HG03135 (cell line): ENCODE data around the gene MSLN.

Source experiments
- ATAC-seq: cut with Tn5 transposase; IDR thresholded peaks from one replicate; pipeline ENCODE4 v1.9.1; 2021; ENCODE audit warnings: mild to moderate bottlenecking, moderate library complexity; ENCODE audit not compliant: unreplicated experiment

Gene MSLN

GRCh38 chr16:722835-723633 lies 37.5 kb upstream of the MSLN start:
- ATAC-seq, result no peak

- ATAC-seq, result no peak
Observed at GRCh38 chr16:723695-724094, 36.8 kb upstream of the MSLN start.

- ATAC-seq, result no peak
Observed at GRCh38 chr16:724188-725040, 36.1 kb upstream of the MSLN start.

- ATAC-seq, result no peak
Observed at GRCh38 chr16:725041-725376, 35.5 kb upstream of the MSLN start.

GRCh38 chr16:725463-726187 lies 34.9 kb upstream of the MSLN start:
- ATAC-seq, result no peak

- no peak for ATAC-seq
Observed at GRCh38 chr16:726188-726437, 34.4 kb upstream of the MSLN start.

DNA sequence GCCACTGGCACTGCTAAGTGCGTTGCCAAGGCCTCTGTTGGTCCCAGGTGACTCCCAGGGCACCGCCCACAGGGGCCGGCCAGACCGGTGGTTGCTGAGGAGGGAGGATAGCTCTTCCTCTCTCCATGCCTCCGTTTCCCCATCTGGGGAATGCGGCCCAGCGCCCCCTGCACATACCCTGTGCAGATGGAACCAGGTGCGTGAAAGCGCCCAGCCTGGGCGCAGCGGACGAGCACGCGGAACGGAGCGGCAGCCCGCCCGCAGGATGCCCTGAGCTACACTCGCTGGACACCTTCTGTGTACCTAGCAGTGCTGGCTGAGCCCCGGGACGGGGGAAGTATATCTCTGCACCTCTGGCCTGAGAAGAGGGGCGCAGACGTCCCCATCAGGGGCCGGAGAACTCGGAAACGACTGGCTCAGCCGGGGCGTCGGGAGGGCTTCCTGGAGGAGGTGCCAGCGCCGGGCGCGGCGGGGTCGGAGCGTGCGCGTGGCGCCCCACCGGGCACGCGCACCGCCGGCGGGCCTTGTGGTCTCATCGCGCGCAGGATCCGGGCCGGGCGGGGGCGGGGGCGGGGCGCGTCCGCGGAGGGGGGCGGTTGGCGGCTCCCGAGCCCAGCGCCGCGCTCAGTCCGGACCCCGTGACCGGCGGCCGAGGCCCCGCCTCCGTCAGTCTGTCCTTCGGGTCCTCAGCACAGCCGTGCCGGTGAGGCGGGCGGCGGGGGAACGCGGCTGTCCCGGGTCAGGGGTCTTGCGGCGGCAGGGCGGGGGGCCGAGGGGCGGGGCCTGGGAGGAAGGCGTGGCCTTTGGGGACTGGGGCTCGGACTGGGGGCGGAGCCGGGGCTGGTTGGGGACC lies 33.9 kb upstream of the MSLN start, which contains the start of the genes CCDC78 and HAGHL:
Gene CCDC78, minus strand, starts transcription at position 6 of the 853 bp plus-strand sequence. CDS start 76 bp downstream, outside the sequence.
Gene HAGHL, plus strand, starts transcription at position 669 of the 853 bp plus-strand sequence. CDS start 404 bp downstream, outside the sequence.
- no peak for ATAC-seq

GRCh38 chr16:727291-727977 lies 33.1 kb upstream of the MSLN start:
- no peak for ATAC-seq

DNA sequence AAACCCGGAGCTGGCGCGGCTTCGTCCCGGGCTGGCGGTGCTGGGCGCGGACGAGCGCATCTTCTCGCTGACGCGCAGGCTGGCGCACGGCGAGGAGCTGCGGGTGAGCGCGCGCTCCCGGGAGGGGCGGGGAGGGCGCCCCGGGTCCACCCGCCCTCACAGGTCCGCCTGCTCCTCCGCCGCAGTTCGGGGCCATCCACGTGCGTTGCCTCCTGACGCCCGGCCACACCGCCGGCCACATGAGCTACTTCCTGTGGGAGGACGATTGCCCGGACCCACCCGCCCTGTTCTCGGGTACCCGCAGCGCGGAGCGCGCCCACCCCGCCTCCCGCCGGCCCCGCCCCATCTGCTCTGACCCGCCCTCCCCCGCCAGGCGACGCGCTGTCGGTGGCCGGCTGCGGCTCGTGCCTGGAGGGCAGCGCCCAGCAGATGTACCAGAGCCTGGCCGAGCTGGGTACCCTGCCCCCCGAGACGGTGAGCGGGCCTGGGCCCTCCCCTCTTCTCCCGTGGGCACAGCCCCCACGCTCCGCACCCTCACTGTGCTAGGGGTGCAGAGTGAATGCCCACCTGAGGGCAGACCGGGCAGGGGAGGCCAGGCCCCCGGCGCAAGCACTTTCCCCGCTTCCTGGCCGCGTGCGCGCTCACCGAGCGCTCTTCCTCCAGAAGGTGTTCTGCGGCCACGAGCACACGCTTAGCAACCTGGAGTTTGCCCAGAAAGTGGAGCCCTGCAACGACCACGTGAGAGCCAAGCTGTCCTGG lies 32.2 kb upstream of the MSLN start:
- peak; percentile 31 for ATAC-seq

DNA sequence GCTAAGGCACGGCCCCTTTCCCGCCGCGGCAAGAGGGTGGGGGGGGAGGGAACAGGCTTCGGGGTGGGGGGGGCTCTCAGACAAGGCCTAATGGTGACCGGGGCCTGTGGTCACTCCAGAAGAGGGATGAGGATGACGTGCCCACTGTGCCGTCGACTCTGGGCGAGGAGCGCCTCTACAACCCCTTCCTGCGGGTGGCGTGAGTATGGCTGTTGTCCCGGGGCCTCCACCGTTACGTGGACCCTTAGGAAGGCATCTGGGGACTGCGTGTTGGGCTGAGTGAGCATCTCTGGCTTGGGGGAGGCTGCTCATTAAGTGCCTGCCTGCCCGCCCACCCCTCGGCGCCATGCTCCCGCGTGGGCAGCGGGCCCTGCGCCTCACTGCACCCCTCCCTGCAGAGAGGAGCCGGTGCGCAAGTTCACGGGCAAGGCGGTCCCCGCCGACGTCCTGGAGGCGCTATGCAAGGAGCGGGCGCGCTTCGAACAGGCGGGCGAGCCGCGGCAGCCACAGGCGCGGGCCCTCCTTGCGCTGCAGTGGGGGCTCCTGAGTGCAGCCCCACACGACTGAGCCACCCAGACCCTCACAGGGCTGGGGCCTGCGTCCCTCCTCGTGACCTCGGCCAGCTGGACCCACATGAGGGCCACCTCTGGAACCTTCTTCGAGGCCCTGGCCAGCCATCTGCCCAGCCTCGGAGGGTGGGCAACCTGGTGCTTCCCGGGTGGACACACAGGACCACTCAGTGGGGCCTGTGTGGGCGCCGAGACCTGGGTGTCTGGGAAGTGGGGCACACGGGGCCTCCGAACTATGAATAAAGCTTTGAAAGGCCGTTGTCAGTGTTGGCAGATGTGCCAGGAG lies 31.4 kb upstream of the MSLN start:
- no peak for ATAC-seq

DNA sequence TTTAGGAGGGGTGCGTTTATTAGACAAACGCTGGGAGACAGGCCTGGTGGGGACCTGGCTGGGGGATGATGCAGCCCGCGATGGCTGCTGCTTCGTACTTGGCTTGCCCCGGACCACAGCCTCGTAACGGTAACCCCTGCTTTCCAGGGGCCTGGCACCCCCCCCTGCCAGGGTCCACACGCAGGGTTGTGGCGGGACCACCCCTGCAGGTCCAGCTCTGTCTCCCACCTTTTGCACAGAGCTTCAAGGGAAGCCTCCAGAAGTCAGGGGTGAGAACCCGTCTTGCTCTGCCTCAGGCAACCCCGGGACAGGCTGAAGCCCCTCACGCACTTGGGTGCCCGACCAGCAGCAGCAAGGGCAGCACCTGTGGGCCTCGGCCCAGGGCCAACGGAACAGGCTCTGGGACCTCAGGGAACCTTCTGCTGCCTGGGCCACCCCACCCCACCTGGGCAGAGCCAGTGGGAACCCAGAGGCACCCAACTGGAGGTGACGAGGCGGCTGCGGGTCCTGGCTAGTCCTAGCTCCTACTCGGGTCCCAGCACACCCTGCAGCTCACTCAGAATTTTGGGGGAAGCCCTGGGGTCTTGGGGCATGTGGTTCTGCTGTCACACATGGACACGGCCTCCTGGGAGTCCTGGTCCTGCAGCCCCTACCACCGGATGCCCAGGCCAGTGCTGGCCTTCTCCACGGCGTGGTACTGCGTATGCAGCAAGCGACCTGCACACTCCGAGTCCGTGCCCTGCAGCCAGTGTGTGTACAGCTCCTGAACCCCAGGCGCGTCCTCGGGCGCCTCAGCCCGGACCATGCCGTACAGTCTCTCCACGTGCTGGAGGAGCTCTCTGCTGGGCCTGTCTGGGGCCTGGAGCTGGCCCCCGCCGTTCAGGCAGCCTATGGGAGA lies 30.5 kb upstream of the MSLN start:
- no peak for ATAC-seq

DNA sequence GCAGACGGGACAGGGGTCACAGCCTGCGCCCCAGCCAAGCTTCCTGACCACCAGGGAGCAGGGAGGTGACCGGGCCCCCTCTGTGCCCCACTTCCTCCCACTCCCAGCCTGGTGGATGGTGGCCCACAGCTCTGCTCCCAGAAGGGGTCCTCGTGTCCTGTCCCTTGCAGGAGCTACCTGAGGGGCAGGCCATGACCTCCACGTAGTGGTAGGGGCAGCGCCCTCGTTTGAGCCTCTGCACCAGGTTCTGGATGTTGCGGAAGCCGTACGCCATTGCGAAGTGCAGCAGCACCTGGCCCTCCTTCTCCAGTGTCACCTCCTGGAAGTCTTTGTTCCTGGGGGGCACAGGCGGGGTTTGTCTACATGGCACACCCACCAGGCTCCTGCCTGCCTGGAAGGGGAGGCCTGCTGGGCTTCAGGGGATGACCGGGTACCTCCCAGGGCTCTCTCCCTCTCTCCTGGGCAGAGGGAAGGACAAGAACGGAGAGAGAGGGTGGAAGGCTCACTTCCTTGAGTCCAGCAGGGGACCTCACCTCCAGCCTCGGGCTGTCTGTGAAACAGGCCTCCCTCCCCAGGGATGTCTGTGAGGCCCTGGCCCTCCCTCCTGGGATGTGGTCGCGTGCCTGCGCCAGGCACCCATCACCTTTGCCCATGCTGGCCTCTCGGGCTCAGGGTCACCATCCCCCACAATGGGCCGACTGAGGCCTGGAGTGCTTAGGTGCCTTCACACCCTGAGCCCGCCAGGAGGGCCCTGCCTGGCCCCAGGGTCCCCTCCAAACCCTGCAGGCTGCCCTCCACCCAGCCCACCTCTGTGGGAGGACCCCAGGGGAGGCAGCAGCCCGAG lies 29.6 kb upstream of the MSLN start:
- no peak for ATAC-seq

DNA sequence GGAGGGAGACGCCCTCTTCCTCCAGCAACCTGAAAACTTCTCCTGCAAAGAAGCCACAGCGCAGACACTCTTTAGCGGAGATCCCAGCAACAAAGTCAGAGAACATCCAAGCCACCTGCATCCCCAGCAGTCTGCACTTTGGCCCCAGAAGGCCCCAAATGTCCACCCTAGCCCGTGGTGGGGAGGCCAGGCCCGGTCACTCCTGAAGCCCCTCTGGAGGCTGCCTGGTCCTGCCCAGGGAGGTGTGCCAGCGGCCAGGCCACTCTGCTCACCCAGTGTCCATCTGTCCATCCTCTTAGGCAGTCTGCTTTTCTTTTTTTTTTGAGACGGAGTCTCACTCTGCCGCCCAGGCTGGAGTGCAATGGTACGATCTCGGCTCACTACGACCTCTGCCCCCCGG lies 28.2 kb upstream of the MSLN start:
- no peak for ATAC-seq

- no peak for ATAC-seq
Observed at GRCh38 chr16:732936-733335, 27.6 kb upstream of the MSLN start.

- no peak for ATAC-seq
Observed at GRCh38 chr16:733382-734207, 26.9 kb upstream of the MSLN start.
